GM21619 (cell line): ENCODE measurements around the gene PTPRN2.

Experiments
- ATAC-seq: cut with Tn5 transposase; IDR thresholded peaks from one replicate; pipeline ENCODE4 v1.9.1; 2021; ENCODE audit not compliant: unreplicated experiment

The PTPRN2 gene

DNA sequence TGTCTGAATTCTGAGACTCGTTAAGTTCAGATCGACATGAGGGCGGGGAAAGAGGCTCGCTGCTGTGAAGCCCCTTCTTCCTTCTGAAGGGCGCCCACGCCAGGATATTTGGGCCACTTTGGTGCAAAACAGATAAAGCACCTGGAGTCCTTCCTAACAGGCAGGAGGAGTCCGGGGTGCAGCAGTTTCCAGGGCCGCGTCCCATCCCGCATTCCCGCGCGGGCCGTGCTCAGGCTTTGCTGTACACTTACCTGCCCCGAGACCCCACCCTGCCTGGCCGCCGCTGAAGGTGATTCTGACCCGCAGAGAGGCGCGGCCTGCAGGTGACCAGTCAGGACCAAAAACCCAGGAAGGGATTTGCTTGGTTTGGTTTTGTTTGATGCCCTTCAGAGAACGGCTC is 454.6 kb downstream of the PTPRN2 start:
- ATAC-seq = no peak

DNA sequence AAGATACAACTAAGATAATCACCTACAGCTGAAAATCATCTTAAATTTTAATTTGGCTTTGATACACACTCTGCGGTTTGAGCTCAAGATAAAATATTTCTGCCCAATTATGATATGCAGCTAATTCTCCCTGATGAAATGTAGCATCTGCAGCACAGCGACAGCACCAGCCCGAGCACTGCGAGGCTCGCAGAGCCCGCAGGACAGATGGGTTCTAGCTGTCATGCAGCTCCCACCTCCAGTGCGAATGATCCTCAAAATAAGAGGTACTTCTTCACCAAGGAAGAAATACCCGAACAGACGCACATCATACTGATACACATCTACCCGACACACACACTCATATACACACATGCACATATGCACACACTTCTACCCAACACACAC is 457.6 kb downstream of the PTPRN2 start:
- ATAC-seq = no peak

GRCh38 chr7:158129037-158130022 is 458.3 kb downstream of the PTPRN2 start:
- no peak for ATAC-seq

- ATAC-seq = no peak
Observed at GRCh38 chr7:158128572-158128971, 459.1 kb downstream of the PTPRN2 start.

GRCh38 chr7:158127241-158127640 is 460.4 kb downstream of the PTPRN2 start:
- ATAC-seq = no peak

GRCh38 chr7:158126661-158127060 is 461.0 kb downstream of the PTPRN2 start:
- ATAC-seq = no peak

DNA sequence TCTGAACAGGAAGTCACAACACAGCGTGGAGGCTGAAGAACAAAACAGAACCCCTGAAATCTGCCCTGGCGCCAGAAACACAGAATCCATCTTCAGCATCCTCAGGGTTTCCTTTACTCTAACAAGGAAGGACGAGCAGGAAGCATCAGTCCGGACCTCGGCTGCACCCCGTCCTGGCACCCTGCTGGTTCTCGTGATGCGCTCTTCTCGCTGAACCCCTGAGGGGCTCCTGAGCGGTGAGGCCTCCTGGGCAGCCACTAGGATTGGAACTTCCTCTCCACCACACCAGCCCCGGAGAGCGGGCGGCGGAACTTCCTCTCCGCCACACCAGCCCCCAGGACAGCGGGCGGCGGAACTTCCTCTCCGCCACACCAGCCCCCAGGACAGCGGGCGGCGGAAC is 461.9 kb downstream of the PTPRN2 start:
- ATAC-seq = no peak

DNA sequence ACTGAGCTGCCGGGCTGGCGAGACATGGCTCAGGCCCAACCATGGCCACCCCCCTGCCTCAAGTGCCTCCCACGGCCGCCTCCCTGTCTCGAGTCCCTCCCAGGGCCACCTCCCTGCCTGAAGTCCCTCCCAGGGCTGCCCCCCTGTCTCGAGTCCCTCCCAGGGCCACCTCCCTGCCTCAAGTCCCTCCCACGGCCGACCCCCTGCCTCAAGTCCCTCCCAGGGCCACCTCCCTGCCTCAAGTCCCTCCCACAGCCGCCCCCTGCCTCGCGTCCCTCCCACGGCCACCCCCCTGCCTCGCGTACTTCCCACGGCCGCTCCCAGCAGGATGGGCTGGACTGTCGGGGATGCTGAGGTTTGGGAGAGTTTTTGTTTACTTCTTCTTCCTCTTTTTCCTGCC is 462.5 kb downstream of the PTPRN2 start:
- ATAC-seq = no peak

DNA sequence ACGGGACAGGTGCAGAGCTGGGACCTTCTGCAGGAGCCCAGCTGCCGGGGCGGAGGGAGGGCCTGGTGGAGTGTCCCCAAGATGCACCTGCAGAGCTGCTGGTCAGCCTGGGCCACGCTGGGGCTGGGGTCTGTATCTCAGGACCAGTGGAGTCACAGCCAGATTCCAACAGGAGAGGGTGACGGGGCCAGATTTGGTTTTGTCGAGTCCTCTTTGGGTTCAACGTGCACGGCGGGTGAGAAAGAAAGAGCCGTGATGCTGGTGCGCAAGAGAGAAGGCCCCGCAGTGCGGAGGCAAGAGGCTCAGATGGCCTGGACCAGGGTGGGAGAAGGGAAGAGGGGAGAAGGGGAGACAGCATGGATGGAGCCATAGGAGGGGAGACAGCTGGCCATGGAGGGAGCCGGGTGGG is 462.9 kb downstream of the PTPRN2 start:
- no peak for ATAC-seq

DNA sequence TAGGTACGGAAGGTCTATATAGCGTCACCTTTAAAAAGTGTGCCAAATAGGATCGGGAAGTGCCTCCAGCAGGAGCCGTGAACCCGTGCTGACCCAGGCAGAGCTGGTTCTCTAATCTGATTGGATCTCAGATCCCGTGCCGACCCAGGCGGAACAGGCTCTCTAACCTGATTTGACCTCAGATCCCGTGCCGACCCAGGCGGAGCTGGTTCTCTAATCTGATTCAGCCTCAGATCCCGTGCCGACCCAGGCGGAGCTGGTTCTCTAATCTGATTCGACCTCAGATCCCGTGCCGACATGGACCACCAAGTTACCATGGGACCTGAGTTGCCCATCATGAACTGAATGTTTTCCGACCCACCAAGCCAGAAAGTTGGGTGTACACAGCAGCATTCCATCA is 463.9 kb downstream of the PTPRN2 start:
- no peak for ATAC-seq

DNA sequence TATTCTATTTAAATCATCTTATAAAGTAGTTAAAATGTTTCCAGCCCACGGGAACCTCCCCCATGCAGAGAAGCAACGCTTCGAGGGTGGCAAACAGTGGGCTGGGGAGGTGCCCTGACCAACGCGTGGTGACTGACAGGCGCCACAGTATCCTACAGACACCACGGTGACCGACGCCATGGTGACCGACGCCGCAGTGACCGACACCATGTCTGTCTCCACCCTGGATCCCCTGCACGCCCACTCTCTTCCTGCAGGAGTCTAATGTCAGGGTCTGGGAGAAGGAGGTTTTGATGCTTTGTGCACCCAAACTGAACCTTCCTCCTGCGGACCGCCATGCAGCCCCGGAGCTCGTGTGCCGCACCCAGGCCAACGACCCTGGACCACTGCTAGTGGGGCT is 464.4 kb downstream of the PTPRN2 start:
- no peak for ATAC-seq

DNA sequence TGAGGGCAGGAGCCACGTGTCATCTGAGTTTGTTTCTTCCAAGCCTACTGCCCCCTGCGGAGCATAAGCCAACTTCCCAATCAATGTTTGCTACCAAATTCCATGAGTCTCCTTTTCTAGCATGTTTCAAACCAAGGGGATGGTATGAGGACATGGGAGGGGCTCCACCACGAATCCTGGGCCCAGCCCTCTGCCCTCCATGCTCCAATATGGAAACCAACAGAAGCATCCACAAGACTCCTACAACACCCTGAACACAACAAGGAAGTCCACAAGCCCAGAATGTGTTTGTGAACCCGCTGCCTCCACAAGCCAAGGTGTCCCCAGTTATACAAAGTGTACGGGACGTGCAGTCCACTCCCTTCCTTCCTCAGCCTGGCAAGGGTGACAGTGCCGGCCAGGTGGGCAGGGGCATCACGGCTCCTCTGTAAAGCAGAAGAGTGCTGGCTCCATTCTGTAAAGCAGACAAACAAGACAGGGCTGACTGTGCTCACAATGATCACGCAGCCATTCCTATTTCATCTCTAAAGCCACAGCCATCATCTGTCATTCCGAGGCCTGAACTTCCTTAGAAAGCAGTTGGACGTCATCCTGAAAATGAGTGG is 466.1 kb downstream of the PTPRN2 start:
- no peak for ATAC-seq

DNA sequence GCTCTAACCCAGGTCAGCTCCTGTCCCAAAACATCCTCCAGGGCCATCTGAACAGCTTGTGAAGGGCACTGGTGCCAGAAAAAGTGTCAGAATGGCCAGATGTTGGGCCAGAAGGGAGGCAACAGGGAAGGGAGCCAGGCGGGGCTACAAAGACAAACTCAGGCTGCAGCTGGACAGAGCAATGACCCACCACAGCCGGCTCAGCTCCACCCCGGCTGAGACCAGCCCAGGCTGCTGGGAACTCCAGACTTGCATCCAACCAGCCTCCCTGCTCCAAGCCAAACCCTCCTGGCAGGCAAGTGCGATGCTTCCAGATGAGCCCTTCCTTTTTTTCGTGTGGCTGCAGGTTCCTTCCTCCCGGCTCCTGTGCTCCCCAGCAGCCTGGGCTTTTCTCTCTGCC is 466.9 kb downstream of the PTPRN2 start:
- ATAC-seq = no peak

DNA sequence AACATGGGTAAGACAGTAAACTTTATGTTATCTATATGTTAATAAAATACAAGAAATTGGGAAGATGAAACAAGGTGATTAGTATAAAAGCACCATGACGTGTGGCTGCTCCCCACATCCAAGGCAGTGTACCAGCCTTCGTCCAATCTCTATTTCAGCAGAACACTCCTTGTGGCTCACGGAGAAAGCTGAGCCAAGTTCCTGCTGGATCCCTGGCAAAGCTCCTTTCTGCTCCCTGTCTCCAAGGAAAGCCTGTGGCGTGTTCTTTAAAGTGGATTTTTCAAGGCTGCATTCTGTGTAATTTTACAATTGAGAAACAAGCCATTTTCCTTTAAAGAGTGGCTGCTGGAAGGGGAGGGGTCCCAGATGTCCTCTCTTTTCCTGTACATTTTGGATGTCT is 467.3 kb downstream of the PTPRN2 start:
- ATAC-seq = no peak

- ATAC-seq = no peak
Observed at GRCh38 chr7:158117341-158118222, 470.0 kb downstream of the PTPRN2 start.

DNA sequence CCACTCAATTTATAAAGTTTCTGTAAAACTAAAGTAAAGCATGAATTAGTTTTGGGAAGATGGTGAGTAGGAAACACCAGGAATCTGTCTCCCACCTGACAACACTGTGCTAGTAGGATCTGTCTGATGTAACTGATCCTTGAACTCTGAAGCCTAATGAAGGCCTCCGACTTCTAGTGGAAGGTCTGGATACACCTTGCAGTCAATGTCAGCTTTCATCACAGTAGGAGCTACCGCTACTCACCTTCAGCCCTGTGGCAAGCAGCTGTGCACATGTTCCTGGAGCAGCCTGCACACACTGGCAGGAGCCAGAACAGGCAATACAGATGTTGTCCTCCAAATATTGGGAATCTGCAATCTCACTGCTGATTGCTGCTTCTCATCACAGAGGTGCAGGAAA is 471.4 kb downstream of the PTPRN2 start:
- ATAC-seq = no peak

DNA sequence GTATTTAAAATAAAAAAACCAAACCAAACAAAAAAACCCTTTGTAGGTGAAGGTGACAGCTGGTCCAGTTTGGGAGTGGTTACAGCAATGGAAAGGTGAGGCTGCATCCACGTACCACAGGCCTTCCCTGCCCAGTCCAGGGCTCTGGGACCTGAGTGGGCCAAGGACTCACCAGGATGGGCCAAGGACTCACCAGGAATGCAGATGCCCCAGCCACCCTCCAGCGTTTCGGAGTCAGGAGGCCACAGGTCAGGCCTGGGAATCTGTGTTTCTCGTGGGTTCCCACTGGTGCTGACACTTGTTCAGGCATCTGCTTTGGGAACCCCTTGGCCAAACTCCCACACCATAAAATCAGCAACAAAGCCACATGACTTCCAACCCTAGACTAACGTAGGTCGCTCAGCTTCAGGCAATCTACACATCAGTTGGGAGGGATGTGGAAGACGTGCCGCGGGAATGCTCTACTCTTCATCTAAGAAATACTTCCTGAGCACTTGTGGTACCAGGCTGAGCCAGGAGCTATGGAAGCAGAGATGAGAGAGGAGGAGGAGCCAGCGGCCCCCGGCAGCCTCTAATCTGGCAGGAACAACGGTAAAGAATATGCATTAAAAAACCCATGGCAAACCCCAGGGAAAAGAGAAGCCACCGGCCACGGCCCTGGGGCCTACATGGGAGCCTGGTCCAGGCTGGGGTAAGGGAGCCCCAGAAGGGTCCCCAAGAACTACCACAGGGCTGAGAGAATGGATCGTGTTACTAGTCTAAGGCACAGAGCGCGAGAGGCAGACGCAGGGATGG is 473.4 kb downstream of the PTPRN2 start:
- ATAC-seq = no peak

DNA sequence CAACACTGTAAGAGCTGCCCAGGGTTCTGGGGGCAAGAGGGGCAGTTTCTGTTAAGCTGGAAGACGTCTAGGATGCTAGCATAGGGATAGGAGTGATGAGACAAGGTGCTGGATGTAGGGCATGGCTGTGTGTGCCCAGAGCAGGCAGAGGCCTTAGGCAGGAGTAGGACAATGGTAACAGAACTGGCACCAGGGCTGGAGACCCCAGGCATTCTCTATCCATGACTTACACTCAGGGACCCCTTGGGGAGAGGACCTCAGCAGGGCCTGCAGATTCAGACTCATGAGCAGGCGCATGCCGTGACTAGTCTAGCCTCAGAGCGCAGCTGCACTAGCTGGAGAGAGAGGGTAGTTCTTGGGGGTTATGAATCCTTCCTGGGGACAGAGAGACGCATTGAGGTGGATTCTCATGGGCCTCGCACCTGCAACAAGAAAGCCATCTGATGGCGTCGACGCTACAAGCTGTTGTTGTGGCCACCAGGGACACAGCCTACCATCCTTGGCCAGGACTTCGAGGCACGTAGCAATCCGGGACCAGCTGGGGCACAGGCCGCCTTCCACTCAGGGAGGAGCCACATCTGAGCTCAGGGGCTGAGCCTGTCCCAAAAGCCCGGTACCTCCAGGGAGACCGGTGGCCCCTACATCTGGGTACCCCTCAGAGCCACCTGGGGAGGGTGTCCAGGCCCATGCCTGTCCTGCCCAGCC is 474.1 kb downstream of the PTPRN2 start:
- ATAC-seq = no peak

DNA sequence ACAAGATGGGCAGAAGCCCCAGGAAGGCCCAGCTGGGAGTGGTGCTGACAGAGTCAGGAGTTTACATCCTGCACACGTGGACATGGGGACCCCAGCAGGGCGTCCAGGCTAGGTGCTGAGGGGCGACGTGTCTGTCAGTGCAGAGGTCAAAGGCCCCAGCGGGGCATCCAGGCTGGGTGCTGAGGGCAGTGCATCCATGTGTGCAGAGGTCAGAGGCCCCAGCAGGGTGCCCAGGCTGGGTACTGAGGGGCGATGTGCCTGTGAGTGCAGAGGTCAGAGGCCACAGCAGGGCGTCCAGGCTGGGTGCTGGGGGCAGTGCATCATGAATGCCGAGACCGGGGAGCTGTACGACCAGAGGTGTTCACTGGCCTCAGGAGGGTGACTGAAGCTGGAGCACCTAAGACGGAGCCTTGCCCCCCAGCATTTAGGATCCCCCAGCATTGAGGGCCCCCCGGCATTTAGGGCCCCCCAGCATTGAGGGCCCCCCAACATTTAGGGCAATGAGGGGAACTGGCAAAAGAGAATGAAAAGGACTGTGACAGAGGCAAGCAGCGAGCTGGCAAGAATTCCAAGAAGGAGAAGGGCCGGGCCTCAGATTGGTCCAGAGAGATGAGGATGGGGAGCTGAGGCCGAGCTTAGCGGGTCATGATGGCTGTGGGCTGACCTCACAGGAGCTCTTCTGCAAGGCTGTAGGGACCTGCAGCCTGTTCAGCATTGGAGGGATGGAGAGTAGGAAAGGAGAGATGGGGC is 474.9 kb downstream of the PTPRN2 start:
- ATAC-seq = no peak
